GM18520 (cell line): ENCODE results near the gene EML4.
"Not testable (repeated sequence)": the region's sequence is repeated elsewhere in the genome, so short reads cannot be mapped to it uniquely, and the experiment has no call there.

Experiments used
- ATAC-seq: cut with Tn5 transposase; IDR thresholded peaks from one replicate; pipeline ENCODE4 v1.9.1; 2021; ENCODE audit not compliant: unreplicated experiment

The EML4 gene

GRCh38 chr2:42329736-42330135 is 160.6 kb downstream of the EML4 start:
- no peak for ATAC-seq

DNA sequence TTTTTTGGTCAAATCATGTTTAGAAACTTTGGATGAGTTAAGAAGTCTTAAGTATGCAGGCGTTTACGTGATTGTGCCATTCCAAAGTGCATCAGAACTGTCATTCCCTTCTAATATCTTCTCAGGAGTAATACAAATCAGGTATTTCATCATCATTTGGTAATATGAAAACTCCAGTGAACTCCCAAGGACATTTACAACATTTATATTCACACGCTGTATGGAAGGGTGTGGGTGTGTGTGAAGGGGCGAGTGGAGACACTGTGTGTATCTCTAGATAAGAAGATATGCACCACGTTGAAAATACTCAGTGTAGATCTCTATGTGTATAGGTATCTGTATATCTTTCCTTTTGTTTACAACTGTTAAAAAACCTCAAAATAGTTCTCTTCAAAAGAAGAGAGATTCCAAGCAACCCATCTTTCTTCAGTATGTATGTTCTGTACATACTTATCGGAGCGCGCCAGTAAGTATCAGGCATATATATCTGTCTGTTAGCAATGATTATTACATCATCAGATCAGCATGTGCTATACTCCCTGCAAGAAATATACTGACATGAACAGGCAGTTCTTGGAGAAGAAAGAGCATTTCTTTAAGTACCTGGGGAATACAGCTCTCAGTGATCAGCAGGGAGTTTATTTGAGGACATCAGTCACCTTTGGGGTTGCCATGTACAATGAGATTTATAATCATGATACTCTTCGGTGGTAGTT is 162.6 kb downstream of the EML4 start:
- no peak for ATAC-seq

- no peak for ATAC-seq
Observed at GRCh38 chr2:42332575-42332974, 163.4 kb downstream of the EML4 start.

DNA sequence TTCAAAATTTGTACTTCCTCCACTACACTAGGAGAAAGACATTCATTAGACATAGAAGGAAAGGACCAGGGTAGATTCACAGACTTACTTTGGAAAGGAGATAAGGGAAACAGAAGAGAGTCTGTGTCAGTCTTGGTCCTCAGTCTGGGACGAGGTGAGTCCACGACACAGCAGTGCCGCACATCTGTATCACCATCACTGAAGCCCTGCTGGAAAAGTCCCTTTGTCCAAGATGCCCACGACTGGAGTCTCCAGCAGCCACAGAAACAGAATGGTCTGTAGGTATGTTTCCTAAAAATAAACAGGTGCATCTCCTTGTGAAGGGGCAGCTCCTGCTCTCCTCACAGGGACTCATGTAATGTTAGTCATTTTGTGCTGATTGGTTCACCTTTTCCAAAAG is 164.4 kb downstream of the EML4 start:
- no peak for ATAC-seq

- ATAC-seq: no peak
Observed at GRCh38 chr2:42334220-42334619, 165.1 kb downstream of the EML4 start.

GRCh38 chr2:42334865-42335264 is 165.7 kb downstream of the EML4 start:
- not testable (repeated sequence) for ATAC-seq

GRCh38 chr2:42335514-42336104 is 166.5 kb downstream of the EML4 start:
- no peak for ATAC-seq

DNA sequence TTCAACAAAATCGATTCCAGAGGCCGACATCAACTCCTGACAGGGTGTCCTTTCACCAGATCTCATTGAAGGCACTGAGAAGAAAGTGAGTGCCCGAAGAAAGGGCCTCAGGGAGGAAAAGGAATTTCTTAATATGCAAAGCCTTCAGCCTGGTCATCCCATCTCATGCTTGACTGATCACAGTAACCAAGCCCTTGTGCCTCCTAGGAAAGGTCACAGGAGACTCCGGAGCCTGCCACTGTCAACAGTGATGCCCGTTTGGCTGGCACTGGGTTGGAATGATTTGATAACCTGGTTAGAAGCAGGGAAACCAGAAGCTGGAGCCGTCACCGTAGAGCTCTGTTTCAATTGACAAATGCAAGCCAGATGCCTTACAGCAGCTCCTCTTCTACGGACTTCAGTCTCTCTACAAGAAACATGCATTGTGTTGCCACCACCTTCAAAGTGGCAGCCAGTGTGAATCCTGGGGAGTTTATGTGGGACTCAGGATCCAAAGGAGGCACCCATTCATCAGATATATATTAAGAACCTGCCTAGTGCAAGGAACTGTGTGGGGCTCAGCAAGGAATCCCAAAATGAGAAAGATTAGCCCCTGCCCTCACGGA is 167.3 kb downstream of the EML4 start:
- ATAC-seq: no peak

DNA sequence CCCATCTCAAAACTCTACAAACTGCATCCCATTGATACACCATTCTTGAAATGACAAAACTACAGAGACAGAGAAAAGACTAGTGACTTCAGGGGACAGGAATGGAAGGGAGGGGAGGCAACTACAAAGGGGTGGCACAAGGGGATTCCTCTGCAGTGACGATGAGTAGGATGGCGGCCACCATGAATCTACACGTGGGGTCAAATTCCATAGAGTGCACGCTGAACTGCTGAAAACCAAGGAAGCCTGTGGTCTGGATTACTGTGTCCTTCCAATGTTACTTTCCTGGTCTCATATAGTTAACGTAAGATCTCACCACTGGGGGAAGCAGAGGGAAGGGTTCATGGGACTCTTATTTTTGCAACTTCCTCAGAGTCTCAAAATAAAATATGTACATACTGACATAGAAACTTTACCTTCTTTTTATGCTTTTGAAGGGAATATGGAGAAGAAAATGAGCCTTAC is 168.2 kb downstream of the EML4 start:
- ATAC-seq: no peak

- ATAC-seq: no peak
Observed at GRCh38 chr2:42337846-42338566, 168.9 kb downstream of the EML4 start.

DNA sequence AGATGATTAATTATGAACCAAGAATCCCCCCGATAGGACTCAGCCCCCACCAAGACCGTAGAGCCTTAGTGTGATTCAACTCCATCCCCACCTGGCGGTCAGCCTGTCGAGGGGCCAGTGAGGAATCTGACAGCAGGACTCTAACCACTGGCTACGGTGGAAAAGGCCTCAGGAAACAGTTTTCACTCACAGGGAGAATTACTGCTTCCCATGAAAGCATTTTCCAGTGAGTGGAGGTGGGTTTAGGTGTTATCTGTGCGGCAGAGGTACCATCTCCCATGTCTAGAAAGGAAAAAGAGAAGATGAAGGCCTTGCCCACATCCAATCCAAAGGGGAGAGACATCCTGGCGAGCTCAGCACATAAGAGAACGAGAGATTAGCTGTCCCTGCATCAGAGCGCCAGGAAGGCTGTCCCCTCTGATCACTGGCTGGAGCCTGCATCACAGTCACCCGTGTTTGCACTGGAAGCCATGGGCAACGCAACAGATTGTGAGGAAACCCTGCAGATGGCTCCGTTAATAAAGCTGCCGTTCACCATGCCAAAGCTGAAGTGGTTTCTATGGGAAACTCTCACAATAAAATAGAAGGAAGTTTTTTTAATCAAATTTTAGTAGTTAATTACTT is 169.5 kb downstream of the EML4 start:
- no peak for ATAC-seq

- ATAC-seq: no peak
Observed at GRCh38 chr2:42339191-42339912, 170.2 kb downstream of the EML4 start.

DNA sequence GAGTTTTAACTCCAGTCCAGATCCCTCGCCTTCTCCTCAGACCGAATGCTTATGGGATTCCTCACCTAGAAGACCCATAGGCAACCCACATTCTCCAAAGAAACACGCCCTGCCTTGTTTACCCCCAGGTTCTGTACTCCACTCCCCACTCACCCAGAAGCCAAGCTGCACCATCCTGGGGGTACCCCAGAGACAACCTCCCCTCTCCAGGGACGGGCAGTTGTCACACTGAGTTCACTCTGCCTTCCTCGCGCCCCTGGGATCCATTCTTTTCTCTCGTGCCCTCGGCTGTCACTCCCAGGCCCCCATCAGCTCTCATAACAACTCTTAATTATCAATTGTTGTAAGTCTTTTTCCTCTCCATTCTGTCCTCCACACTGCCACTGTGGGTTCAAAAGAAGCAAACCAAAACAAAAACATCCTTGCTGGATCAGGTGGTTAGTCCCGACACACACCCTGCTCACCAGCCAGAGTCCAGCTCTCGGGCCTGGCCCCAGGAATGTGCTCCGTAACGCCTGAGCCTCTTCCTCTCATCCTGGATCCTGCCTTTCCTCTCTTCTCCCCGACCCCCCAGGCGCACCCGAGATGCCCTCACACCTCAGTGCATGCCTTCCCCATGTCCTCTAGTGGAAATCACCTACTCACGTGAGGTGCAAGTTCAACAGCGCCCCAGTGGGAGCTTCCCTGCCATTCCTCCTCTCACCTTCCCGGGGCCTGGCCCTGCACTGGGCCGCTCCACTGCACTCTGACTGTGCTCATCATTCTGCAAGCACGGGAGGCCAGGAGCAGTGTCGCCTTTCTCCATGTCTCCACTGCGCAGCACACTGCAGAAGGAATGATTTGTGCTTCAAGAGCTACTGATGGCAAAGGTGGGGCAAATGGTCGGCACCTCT is 171.1 kb downstream of the EML4 start:
- no peak for ATAC-seq

- no peak for ATAC-seq
Observed at GRCh38 chr2:42340938-42341636, 171.9 kb downstream of the EML4 start.

GRCh38 chr2:42342061-42342794 is 173.1 kb downstream of the EML4 start:
- no peak for ATAC-seq

DNA sequence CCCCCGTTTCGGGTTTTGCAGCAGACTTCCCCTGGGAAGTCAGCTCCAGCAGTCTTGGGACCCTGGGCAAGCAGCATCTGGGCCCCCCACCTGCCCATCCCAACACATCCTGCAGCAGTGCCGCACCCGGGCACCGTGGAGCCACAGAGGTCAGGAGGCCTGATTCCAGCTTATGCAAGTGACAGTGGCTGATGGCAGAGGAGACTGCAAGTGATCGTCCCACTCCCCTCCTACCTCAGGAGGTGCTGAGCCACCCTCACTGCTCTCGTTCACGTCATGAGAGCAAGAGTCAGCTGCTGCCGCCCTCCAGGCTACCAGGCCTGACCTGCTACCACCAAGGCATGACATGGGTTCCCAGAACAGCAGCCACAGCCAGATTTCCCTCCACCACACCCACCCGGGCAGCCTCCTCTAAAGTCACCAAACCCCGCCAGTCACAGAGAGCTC is 173.7 kb downstream of the EML4 start:
- no peak for ATAC-seq

GRCh38 chr2:42345986-42346385 is 176.8 kb downstream of the EML4 start:
- ATAC-seq: no peak

- not testable (repeated sequence) for ATAC-seq
Observed at GRCh38 chr2:42346856-42347255, 177.7 kb downstream of the EML4 start.
